ENCODE measurements around the gene SLC47A2. TPM values are rescaled to one million over a fixed set of nuclear protein-coding genes. Genes with fewer than 3 reads are reported as not detected.

SLC47A2 gene
- total RNA-seq, 2 donors from 2014 or later = not detected

GRCh38 chr17:19726631-19727376 lies 10.4 kb upstream of the SLC47A2 start:
- intact Hi-C loops (cut with DNase I) = loop anchor here (5.0 kb wide), 1 partner anchor 80 kb away; the partner anchor contains the start of gene ALDH3A2
- no peak for DNase-seq (ENCODE audit: low spot score)
- no peaks in the 10 kb centered on the region for H3K4me1 ChIP-seq (replicated peaks)
- H3K27me3 ChIP-seq (replicated peaks; ENCODE audit: insufficient read depth) = no peaks in the 10 kb centered on the region
- no peaks in the 10 kb centered on the region for H3K9me3 ChIP-seq
- no peak overlapping the region for H3K4me3 ChIP-seq
- TF ChIP-seq POLR2AphosphoS5 (IDR thresholded peaks at IDR 0.05) (no peak), POLR2A (IDR thresholded peaks at IDR 0.05) (no peak)
- TF ChIP-seq, protein P1, sequence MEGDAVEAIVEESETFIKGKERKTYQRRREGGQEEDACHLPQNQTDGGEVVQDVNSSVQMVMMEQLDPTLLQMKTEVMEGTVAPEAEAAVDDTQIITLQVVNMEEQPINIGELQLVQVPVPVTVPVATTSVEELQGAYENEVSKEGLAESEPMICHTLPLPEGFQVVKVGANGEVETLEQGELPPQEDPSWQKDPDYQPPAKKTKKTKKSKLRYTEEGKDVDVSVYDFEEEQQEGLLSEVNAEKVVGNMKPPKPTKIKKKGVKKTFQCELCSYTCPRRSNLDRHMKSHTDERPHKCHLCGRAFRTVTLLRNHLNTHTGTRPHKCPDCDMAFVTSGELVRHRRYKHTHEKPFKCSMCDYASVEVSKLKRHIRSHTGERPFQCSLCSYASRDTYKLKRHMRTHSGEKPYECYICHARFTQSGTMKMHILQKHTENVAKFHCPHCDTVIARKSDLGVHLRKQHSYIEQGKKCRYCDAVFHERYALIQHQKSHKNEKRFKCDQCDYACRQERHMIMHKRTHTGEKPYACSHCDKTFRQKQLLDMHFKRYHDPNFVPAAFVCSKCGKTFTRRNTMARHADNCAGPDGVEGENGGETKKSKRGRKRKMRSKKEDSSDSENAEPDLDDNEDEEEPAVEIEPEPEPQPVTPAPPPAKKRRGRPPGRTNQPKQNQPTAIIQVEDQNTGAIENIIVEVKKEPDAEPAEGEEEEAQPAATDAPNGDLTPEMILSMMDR (IDR thresholded peaks at IDR 0.05) = no peak
- H3K36me3 ChIP-seq = no peaks in the 10 kb centered on the region
- H3K27ac ChIP-seq = peak overlapping the region; percentile 77 to 84
- 77% methylated on average over 7 of the region's 7 CpGs for WGBS

DNA sequence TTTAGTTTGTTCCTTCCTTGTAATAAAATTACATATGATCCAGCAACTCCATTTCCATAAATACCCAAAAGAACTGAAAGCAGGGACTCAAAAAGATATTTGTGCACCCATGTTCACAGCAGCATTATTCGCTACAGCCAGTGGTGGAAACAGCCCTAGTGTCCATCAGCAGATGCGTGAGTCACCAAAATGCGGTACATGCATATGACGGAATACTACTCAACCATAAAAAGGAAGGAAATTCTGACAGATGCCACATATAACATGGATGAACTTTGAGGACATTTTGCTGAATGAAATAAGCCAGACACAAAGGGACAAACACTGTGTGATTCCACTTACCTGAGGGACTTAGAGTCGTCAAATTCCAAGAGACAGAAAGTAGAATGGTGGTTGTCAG lies 9.1 kb upstream of the SLC47A2 start:
- Histone ChIP-seq H3K4me3 (no peak overlapping the region), H3K36me3 (no peaks in the 10 kb centered on the region), H3K27me3 (replicated peaks; ENCODE audit: insufficient read depth) (no peaks in the 10 kb centered on the region), H3K27ac (no peak overlapping the region), H3K4me1 (replicated peaks) (no peaks in the 10 kb centered on the region), H3K9me3 (no peaks in the 10 kb centered on the region)
- intact Hi-C loops (cut with DNase I) = loop anchor here (5.0 kb wide), 1 partner anchor 78 kb away; the partner anchor contains the start of gene ALDH3A2
- 93% methylated on average over 5 of the region's 5 CpGs for WGBS
- no peak for DNase-seq (ENCODE audit: low spot score)
- TF ChIP-seq POLR2AphosphoS5 (IDR thresholded peaks at IDR 0.05) (no peak), POLR2A (IDR thresholded peaks at IDR 0.05) (no peak)
- TF ChIP-seq, protein P1 (IDR thresholded peaks at IDR 0.05) = no peak

GRCh38 chr17:19724501-19725420 lies 8.4 kb upstream of the SLC47A2 start:
- peak overlapping the region; percentile 38 to 69 for H3K27ac ChIP-seq
- no peaks in the 10 kb centered on the region for H3K9me3 ChIP-seq
- 54% methylated on average over 53 of the region's 55 CpGs for WGBS
- DNase-seq (ENCODE audit: low spot score) = peak; percentile 45
- peak overlapping the region; percentile 13 to 17 for H3K4me3 ChIP-seq
- TF ChIP-seq POLR2A (IDR thresholded peaks at IDR 0.05) (no peak), POLR2AphosphoS5 (IDR thresholded peaks at IDR 0.05) (no peak)
- TF ChIP-seq, protein P1 (IDR thresholded peaks at IDR 0.05) = no peak
- no peaks in the 10 kb centered on the region for H3K36me3 ChIP-seq
- intact Hi-C loops (cut with DNase I) = loop anchor here (5.0 kb wide), 1 partner anchor 77 kb away; the partner anchor contains the start of gene ALDH3A2
- no peaks in the 10 kb centered on the region for H3K4me1 ChIP-seq (replicated peaks)
- H3K27me3 ChIP-seq (replicated peaks; ENCODE audit: insufficient read depth) = no peaks in the 10 kb centered on the region

DNA sequence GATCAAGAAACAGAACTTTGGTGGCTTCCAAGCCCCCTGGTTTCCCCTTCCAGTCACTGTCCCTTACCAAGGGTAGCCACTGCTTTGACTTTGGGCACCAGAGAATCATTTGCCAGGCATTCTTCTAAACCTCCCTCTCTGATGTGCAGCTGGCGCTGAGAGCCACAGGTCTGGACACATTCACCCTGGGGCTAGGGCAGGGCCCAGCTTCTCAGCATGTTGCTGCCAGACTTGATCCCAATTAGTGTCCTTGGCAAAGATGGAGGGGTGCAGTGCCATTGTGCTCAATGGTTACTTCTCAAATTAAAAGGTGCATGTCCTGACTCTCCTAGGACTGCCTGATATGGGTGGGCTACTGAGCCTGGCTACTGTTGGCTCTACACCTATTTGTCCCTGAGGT lies 7.6 kb upstream of the SLC47A2 start:
- intact Hi-C loops (cut with DNase I) = no loop called here
- TF ChIP-seq POLR2AphosphoS5 (IDR thresholded peaks at IDR 0.05) (peak; percentile 30), POLR2A (IDR thresholded peaks at IDR 0.05) (no peak)
- Histone ChIP-seq H3K27me3 (replicated peaks; ENCODE audit: insufficient read depth) (no peaks in the 10 kb centered on the region), H3K9me3 (no peaks in the 10 kb centered on the region), H3K27ac (peak overlapping the region; percentile 38 to 69), H3K4me1 (replicated peaks) (no peaks in the 10 kb centered on the region), H3K36me3 (no peaks in the 10 kb centered on the region), H3K4me3 (no peak overlapping the region)
- 55% methylated on average over 1 of the region's 1 CpG for WGBS
- peak; percentile 72 for DNase-seq (ENCODE audit: low spot score)
